EL (cell line): ENCODE results near the gene CFAP119.
A peak's percentile ranks its signal among the peaks of the same experiment; 100 is the strongest.

ENCODE experiments used
- DNase-seq: peaks from one replicate; pipeline ENCODE4 v3.0.0-alpha.2; 2016

CFAP119 gene

DNA sequence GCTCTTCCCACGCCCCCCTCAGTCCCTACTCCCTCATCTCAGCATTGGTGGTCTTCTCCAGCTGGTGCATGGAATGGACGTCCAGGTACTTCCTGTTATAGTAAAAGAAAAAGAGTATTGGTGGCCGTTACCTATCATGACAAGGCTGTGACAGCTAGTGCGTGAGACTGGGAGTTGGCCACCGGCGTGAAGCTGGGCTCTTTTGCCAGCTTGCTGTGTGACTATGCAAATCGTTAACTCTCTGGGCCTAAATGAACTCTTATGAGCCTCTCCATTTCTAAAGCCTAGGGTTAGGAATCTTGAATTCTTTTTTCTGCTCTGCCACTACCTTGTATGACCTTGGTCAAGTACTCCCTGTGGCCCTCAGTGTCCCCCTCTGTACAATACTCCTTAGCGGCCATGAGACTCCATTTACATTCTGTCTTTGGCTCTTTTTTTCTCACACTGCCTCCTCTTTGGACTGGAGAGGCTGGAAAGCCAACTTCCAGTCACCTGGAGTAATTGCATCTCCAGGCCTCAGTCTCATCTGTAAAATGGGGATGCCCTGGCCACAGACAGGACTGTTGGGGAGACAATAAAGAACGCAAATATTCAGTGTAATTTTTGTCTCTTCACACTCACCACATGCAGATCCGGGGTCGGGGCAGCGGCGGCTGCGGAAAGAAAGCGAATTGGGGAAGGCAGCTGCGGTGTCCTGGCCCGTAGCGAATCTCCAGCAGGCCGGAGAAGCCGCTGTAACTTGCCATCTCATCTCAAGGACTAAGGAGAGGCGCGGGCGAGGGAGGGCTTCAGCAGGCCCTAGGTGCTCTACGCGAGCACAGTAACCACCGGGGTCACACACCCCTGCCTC, 1.1 kb downstream of the CFAP119 start:
- DNase-seq = no peak

DNA sequence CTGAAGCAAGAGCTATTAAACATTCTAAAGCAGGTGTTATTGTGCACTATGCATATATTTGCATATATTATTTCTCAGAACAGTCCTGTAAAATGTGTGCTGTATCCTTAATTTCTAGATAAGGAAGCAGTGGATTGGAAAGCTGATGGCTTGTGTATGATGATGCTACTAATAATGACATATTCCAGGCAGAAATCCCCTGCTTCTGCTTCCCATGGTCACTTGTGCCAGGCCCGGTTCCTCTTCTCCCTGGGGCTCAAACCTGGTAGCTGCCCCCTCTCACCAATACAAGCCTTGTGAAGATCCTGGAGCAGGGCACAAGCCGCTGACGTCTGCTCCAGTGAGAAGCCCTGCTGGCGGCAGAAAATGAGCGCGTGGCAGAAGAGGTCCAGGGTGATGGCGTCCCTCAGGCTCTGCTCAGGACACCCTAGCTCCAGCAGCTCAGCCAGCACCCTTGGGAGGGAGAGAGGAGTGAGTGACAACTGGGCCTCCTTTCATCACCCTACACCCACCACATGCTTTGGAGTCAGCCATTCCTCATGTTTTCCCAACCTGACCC, 1.8 kb downstream of the CFAP119 start:
- DNase-seq = no peak

DNA sequence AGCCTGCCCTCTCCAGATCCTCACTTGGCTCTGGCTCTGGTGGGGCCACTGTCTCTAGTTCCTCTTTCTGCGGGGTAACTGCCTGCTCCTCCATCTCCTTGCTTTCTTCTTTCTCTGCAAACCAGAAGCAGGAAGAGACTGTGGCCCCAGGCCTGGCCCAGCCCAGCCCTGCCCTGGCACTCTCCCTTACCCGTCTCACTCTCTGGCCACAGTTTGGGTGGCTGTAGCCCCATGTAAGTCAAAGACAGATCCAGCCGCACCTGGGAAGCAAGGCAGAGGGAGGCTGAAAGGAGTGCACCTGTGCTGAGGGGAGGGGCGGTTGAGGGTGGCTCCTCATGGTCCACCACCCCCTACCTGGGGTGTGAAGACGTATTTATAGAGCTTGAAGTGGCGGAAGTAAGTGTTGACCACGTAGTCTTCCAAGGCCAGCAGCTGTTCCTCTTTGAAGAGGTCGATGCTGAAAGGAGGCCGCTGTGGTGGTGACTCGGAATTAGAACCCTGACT, 2.8 kb downstream of the CFAP119 start:
- no peak for DNase-seq

DNA sequence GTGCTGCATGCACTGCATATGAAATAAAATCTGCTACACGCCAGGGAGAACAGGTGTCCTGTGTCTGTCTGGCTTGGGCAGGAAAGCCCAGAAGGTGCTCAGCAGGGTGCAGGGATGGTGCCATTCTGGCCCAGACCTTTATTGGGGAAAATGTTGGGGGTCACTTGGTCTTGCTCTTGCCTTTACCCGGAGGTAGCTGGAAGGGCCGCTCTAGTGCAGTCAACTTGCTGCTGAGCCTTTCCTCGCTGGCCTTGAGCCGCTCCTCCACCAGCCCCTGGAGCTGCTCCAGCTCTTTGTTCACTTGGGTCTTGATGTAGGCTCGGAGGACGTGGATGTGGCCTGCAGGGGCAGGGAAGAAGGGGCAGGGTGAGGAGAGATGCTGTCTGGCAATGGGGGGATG, 4.5 kb downstream of the CFAP119 start:
- no peak for DNase-seq

DNA sequence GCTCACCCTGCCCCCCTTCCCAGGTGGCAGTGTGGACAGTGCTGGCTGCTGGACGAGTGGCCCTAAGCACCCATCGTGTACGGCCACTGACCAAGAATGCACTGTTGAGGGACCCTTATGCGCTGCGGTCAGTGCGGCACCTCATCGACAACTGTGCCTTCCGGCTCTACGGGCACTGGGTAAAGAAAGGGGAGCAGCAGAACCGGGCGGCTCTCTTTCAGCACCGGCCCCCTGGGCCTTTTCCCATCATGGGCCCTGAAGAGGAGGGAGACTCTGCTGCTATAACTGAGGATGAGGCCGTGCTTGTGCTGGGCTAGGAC, 5.1 kb downstream of the CFAP119 start:
- DNase-seq = no peak

DNA sequence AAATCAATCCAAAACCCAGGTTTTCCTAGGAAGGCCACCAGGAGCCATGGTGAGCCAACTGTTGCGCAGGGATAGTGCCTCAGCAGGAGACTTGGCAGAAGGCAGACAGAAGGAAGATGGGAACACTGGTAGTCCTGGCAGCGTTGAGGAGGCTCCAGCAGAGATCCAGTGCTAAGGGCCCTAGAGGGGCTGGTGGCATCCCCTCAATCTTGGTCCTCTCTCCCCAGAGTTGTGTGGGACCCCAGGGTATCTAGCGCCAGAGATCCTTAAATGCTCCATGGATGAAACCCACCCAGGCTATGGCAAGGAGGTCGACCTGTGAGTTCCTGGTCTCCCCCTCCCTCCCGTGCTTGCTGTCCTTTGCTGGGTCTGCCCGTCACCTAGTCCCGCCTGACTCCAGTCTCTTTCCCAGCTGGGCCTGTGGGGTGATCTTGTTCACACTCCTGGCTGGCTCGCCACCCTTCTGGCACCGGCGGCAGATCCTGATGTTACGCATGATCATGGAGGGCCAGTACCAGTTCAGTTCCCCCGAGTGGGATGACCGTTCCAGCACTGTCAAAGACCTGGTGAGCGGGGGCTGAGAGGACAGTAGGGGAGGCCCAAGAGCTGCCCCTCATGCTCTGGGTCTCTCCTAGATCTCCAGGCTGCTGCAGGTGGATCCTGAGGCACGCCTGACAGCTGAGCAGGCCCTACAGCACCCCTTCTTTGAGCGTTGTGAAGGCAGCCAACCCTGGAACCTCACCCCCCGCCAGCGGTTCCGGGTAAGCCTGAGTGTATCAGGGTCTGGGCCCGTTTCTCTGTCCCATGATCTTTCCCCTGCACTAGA, 5.7 kb downstream of the CFAP119 start:
- no peak for DNase-seq

DNA sequence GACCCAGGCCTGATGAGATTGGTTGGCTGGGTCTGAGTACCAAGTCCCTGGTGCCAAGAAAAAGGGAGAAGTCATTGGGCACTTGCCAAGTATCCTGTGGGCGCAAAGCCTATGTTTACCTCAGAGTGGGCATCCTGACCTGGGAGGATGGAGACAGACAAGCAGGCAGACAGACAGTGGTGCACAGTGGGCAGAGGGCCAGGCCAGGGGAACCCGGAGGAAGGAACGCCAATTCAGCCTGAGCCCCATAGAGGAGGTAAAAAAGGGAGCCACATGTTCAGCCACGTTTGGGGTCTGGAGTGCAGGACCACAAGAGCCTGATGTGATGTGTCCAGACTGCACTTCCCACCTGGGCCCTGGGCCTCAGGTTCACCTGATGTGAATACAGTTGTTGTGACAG, 8.3 kb downstream of the CFAP119 start:
- DNase-seq = no peak

DNA sequence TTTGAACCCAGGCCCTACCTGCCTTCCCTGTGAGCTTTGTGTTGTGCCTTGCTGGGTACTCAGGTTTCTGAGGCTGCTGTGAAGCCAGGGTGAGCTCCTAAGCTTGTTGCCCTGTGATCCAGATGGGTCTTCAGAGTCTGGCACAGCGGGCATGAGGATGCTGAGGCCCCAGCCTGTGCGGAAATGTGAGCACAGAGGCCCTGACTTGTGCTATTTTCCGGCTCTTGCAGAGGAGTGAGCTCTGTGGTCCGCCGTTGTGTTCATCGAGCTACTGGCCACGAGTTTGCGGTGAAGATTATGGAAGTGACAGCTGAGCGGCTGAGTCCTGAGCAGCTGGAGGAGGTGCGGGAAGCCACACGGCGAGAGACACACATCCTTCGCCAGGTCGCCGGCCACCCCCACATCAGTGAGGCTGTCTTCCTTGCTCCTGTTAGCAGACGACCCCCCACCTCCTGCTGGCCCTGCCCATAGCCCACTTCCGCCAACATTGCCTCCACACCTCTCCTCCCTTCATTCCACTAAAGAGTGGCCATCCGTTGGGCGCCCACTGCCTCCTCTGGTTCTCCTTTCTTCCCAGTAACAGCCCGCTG, 10.9 kb downstream of the CFAP119 start:
- no peak for DNase-seq

DNA sequence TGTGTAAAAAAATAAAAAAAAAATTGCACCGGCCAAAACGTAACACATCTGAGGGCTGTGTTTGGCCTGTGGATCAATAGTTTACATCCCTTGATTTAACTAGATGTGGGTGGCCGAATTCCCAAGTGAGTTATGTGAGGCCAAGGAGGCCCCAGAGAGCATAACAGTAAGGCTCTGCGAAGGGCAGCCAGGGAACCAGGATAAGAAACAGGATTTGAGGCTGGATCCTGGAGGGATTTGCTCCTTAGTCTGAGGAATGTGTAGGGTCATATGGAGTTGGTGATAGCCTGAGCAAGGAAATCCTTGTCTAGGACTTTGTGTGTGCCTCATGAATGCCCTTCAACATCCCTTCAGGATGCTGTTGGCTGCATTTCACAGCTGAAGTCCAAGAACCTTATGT, 11.7 kb downstream of the CFAP119 start:
- no peak for DNase-seq

DNA sequence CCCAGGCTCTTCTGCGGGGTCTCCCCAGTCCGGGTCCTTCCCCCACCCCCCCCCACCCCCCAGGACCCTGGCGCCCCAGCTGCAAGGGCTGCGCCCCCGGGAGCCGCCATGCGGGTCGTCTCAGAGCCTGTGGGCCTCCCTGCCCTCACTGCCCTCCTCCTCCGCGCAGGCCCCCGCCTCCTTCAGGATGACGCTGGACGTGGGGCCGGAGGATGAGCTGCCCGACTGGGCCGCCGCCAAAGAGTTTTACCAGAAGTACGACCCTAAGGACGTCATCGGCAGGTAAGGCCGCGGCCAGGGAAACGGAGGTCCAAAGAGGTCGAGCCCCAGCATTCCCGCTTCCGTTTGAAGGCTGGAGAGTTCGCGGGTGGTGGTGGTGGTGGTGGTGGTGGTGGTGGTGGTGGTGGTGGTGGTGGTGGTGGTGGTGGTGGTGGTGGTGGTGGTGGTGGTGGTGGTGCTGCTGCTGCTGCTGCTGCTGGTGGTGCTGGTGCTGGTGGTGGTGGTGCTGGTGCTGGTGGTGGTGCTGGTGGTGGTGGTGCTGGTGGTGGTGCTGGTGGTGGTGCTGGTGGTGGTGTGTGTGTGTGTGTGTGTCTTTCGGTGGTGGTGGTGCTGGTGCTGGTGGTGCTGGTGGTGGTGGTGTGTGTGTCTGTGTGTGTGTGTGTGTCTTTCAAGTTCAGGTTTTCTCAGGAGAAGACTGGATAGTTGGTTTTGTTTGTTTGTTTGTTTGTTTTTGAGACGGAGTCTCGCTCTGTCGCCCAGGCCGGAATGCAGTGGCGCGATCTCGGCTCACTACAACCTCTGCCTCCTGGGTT, 13.0 kb downstream of the CFAP119 start:
- DNase-seq = peak; percentile 56

DNA sequence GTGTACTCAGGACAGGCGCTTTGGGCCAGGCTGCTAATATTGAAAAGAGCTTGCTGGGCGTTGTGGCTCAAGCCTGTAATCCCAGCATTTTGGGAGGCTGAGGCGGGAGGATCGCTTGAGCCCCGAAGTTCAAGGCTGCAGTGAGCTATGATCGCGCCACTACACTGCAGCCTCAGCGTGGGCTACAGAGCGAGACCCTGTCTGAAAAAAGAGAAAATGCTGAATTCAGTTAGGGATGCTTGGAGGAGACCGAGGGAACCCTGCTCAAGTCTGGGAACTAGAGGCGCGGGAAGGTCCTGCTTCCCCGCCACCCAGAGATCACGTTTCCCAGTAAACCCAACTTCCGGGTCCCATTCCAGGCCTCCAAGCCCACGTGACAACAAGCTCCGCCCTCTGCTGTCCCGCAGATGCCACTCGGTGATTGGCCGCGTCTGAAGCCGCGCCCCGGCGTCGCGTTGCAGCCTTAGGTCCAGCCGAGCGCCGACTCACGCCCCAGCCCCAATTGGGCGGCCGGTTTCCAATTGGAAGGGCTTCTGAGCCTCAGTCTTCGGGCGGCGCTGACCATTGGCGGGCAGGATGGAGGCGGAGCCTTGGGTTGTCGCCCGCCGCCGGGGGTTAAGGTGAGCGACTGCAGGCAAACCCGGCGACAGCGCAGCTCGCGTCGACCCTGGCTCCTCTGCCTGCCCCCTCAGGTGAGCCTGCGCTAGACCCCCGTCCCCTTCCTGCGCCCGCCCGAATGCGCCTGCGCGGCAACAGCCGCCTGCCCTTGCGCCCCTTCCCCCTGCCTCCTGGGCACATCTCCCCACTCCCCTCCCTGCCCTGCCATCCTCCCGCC, 13.8 kb downstream of the CFAP119 start, which contains the start of gene PHKG2:
Gene PHKG2, plus strand, starts transcription at position 627 of the 835 bp plus-strand sequence. CDS start 396 bp downstream, outside the sequence.
- peak; percentile 99 for DNase-seq

DNA sequence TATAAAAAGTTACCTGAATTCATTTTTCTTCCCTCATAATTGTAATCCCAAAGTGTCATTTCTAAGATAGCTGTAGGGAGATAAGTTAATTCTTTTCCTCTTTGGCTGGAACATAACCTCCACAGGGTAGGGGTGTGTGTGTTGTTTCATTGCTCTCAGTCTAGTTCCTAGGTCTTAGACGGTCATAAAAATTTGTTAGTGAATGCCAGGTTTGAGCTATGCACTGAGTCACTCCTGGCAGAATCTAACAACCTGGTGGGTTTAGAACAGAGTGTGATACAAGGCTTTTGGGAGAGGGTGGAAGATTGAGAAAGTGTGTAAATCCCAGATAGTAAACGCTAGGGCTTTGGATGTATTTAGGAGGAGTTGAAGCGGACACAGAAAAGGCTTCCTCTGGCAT, 14.5 kb downstream of the CFAP119 start:
- DNase-seq = peak; percentile 52

DNA sequence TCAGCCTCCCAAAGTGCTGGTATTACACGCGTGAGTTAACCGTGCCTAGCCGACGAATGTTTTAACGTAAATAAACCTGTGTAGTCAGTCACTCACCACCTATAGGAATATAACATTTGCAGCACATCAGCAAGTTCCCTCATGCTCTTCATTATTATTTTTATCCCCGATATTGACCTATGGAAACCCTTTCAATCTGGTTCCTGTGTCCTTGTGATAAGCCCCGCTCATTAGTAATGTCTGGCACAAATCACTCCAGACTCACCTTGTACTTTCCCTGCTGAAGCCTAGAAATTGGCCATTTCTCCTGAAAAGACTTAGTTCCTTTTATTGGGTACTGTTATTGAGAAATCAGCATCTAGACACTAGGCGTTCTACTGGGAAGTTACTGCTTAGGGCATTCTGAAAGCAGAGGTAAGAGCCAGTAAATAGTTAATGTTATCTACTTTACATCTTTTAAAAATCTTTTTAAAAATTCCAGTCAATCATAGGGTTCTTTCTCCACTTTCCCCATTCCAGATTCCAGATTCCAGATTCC, 15.2 kb downstream of the CFAP119 start:
- no peak for DNase-seq

DNA sequence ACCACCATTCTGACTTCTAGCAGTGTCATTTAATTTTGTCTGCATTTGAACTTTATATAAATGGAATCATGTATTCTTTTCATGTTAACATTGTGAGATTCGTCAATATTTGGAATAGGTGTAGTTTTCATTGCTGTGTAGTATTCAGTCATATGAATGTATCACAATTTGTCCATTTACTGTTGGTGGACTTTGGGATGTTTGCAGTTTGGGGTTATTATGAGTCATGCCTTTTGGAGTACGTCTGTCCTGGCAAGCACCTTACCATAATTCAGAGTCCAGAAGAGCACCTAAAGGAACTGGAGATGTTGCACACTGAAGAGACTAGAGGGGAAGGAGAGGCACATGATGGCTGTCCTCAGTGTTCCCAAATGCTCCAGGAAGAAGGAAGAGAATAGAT, 16.8 kb downstream of the CFAP119 start:
- no peak for DNase-seq

DNA sequence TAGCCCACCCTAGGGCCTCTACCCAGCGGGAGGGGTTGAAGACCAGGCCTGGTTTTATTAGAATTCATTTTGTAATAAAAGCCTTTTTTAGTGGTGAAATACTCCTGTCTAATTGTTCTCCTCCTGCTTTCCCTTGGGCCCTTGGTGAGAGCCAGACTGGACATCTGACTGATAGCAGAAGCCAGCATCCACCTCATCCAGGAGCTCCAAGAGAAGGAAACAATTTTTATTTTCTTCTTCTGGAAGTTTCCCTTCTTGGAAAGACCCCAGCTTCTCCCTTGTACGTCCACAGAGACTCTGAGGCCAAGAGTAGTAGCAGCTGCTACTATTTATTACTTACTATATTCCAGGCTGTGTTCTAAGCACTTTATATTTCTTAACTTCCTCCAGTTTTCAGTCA, 17.7 kb downstream of the CFAP119 start:
- DNase-seq = no peak

DNA sequence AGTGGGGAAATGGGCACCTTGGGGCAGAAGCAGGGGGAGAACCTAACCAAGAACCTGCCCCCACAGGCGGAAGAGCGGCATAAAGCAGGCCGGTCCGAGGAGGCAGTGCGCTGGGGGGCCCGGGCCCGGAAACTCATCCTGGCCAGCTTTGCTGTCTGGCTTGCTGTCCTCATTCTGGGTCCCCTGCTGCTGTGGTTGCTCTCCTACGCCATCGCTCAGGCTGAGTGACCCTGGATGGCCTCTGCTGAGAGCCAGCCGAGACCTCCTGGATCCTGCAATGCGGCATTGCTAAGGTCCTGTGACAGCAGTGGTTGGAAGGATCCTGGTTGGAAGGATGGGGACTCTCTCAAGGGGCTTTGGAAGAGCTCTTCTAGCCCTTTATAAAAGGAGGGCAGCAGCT, 18.1 kb downstream of the CFAP119 start:
- no peak for DNase-seq

DNA sequence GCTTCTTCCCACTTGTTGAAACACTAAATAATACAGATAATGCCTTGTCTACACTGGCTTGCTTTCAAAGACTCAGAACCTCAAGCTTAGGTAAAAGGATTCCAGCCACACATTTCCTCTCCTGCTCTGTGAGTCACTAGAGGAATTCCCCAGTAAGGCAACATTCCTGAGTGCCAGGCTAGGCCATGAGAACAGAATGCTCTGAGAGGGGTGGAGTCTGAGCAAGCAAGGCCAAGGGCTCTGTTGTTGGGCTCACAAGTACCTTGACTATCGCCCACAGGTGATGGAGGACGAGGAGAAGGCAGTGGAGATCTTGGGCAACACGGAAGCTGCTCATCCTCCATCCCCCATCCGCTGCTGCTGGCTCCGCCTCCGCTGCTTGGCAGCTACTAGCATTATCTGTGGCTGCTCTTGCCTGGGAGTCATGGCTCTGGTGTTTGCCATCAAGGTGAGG, 20.4 kb downstream of the CFAP119 start:
- DNase-seq = peak; percentile 92

DNA sequence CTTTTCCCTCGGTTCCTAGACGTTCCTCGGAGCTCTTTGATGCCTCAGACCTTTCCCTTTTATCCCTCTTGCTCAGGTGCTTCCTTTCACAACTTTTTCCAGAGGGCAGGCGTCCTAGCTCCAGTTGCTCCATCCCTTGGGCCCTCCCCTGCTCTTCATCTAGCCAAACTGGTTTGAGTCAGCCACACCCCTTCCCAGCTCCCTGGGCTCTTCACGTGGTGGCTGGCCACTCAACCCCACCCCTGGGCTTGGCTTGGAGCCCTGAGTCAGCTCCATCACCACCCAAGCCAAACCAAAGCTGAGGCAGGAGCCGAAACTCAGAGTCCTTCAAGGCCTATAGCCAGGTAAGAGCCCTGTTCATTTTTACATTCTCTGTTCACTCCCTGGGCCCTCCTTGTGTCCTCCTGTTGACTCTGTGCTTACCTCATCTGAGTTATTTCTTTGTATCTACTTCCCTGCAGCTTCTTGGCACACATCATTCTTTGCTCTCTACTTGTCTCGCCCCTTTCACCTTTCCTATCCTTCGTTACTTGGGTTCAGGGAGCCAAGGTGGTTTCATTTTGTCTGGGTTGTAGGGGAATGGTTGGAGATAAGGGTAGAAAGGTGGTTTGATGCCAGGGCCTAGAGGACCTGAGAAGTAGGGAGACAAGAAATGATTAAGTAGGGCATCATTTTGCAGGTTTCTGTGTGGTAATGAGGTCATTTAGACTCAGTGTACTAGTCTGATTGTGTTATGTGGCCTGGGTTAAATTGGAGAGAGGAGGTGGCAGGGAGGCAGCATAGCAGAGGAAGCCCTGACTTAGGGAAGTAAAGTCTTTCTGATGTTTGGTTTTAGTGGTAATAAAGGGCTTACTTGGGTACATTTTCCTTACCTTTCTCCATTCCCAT, 21.3 kb downstream of the CFAP119 start:
- DNase-seq = peak; percentile 80

DNA sequence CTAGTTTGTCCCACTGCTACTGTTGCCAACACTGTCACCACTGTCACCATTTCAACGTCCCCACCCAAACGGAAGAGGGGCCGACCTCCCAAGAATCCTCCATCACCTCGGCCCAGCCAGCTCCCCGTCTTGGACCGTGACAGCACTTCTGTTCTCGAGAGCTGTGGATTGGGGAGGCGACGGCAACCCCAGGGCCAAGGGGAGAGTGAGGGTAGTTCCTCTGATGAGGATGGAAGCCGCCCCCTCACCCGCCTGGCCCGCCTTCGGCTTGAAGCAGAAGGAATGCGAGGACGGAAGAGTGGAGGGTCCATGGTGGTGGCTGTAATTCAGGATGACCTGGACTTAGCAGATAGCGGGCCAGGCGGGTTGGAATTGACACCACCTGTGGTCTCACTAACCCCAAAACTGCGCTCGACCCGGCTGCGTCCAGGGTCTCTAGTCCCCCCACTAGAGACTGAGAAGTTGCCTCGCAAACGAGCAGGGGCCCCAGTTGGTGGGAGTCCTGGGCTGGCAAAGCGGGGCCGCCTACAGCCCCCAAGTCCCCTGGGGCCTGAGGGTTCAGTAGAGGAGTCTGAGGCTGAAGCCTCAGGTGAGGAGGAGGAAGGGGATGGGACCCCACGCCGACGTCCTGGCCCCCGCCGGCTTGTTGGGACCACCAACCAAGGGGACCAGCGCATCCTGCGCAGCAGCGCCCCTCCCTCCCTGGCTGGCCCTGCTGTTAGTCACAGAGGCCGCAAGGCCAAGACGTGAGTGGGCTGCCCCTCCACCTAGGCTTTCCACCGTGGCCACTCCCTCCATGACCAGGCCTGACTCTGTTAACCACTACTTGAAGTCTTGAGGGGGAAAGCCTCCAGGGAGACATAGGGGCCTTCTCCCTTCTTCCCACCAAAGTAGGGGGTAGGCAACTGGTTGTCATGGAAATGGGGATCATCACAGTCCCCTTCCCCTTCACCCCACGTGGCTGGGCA, 22.6 kb downstream of the CFAP119 start:
- no peak for DNase-seq
